Right ventricle myocardium inferior (tissue), 1 donor: ENCODE measurements around the gene PLD5. TPM values are rescaled to one million over a fixed set of nuclear protein-coding genes. Genes with fewer than 3 reads are reported as not detected.
"Not testable (repeated sequence)": the region's sequence is repeated elsewhere in the genome, so short reads cannot be mapped to it uniquely, and the experiment has no call there.

Experiments used
- ATAC-seq: fragments of 200-7000 bp; cut with Tn5 transposase; one replicate; pipeline ENCODE4 v1.9.1; 2020; ENCODE audit warnings: mild to moderate bottlenecking, moderate library complexity
- DNase-seq: peaks from one replicate; pipeline ENCODE4 v3.0.0; 2021; ENCODE audit errors: missing footprints
- intact Hi-C: fragments of 100-400 bp; cut with DNase I; formaldehyde crosslinking; loops from one replicate; pipeline ENCODE4 v1.11.0; 2022
- total RNA-seq: library from RNA; stranded (reverse); fragmentation: NEBNext Ultra II Directional; extraction: Animal tissue kit (Norgen Biotek cat#: 25700); gene quantifications from one replicate; pipeline ENCODE4 v1.2.1, GENCODE V29; 2021
- donor health status: DM: no; HTN: yes; CAD: no; lungs with severe emphysema.

The PLD5 gene
- total RNA-seq, 1 donor from 2014 or later, result not detected

- ATAC-seq (no peak), DNase-seq (no peak)
- intact Hi-C loops, result no loop called here
These were observed 91.9 kb downstream of the PLD5 start for GRCh38 chr1:242432491-242433095.

GRCh38 chr1:242431786-242432185, 92.7 kb downstream of the PLD5 start:
- DNase-seq (no peak), ATAC-seq (no peak)
- intact Hi-C loops, result no loop called here

- DNase-seq, result no peak
- intact Hi-C loops, result no loop called here
- no peak for ATAC-seq
These were observed 93.5 kb downstream of the PLD5 start for GRCh38 chr1:242430956-242431355.

GRCh38 chr1:242428399-242429190, 95.9 kb downstream of the PLD5 start:
- DNase-seq, result no peak
- no peak for ATAC-seq
- intact Hi-C loops, result no loop called here

GRCh38 chr1:242427519-242427918, 97.0 kb downstream of the PLD5 start:
- no peak for ATAC-seq
- no peak for DNase-seq
- intact Hi-C loops, result no loop called here

- intact Hi-C loops, result no loop called here
- ATAC-seq (no peak), DNase-seq (no peak)
These were observed 98.1 kb downstream of the PLD5 start for GRCh38 chr1:242426271-242426905.

- intact Hi-C loops, result no loop called here
- DNase-seq, result no peak
- ATAC-seq, result no peak
These were observed 99.3 kb downstream of the PLD5 start for GRCh38 chr1:242425232-242425631.

- intact Hi-C loops, result no loop called here
- DNase-seq (no peak), ATAC-seq (no peak)
These were observed 107.8 kb downstream of the PLD5 start for GRCh38 chr1:242416657-242417056.

GRCh38 chr1:242412921-242413320, 111.6 kb downstream of the PLD5 start:
- ATAC-seq (no peak), DNase-seq (no peak)
- intact Hi-C loops, result no loop called here

- intact Hi-C loops, result no loop called here
- no peak for ATAC-seq
- DNase-seq, result no peak
These were observed 112.6 kb downstream of the PLD5 start for GRCh38 chr1:242411901-242412300.

GRCh38 chr1:242405947-242406346, 118.5 kb downstream of the PLD5 start:
- DNase-seq (no peak), ATAC-seq (no peak)
- intact Hi-C loops, result no loop called here

GRCh38 chr1:242404296-242404695, 120.2 kb downstream of the PLD5 start:
- intact Hi-C loops, result no loop called here
- no peak for ATAC-seq

GRCh38 chr1:242402956-242403355, 121.5 kb downstream of the PLD5 start:
- ATAC-seq (no peak), DNase-seq (no peak)
- intact Hi-C loops, result no loop called here

More at GRCh38 chr1:242404296-242404695, 120.2 kb downstream of the PLD5 start:
- DNase-seq, result no peak

GRCh38 chr1:242401937-242402336, 122.6 kb downstream of the PLD5 start:
- intact Hi-C loops, result no loop called here
- DNase-seq (no peak), ATAC-seq (no peak)

- no peak for DNase-seq
- no peak for ATAC-seq
- intact Hi-C loops, result no loop called here
These were observed 126.1 kb downstream of the PLD5 start for GRCh38 chr1:242398351-242398750.

- intact Hi-C loops, result no loop called here
- ATAC-seq, result no peak
- DNase-seq, result no peak
These were observed 132.6 kb downstream of the PLD5 start for GRCh38 chr1:242391896-242392295.

GRCh38 chr1:242376121-242376520, 148.4 kb downstream of the PLD5 start:
- intact Hi-C loops, result not testable (repeated sequence)

GRCh38 chr1:242350446-242350845, 174.1 kb downstream of the PLD5 start:
- DNase-seq, ATAC-seq, intact Hi-C loops: not testable (repeated sequence)

More at GRCh38 chr1:242376121-242376520, 148.4 kb downstream of the PLD5 start:
- DNase-seq, ATAC-seq: not testable (repeated sequence)

- ATAC-seq, result no peak
These were observed 174.9 kb downstream of the PLD5 start for GRCh38 chr1:242349636-242350035.

GRCh38 chr1:242330865-242331264, 193.6 kb downstream of the PLD5 start:
- ATAC-seq, intact Hi-C loops, DNase-seq: not testable (repeated sequence)

More at GRCh38 chr1:242349636-242350035, 174.9 kb downstream of the PLD5 start:
- intact Hi-C loops, result no loop called here
- DNase-seq, result no peak
